Measurements from ENCODE around the gene NALCN. TPM values are rescaled to one million over a fixed set of nuclear protein-coding genes. Genes with fewer than 3 reads are reported as not detected.

Gene NALCN
- total RNA-seq, 1 donor from 2014 or later, result 1.1 TPM

DNA sequence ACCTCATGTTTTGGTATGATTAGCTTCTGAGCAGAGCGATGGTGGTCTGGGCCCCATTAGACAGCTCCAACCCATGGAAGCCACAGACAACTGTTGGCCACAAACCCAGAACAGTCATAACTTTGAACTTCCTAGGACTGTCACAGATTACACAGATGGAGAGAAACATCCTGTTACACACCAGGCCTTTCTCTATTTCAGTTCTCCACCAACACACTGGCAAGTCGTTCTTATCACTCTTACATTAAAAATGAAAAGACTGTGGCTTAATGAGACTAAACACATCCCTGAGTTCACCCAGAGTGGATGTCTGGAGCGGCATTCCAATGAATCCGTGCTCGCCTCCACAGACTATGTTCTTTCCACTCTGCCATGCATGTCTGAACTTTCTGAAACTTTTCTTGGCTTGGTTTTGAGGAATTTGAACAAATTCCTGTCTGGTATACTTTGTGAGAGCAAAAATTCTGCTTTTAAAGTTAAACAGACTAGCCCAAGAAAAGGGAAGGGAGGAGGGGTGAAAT is 109.1 kb downstream of the NALCN start:
- Mint-ChIP-seq H3K36me3 (ENCODE audit: low read depth, unreplicated experiment) (no peaks in the 10 kb centered on the region), H3K4me3 (ENCODE audit: unreplicated experiment) (peak overlapping the region; percentile 16), H3K27me3 (ENCODE audit: low read depth, unreplicated experiment) (no peaks in the 10 kb centered on the region), H3K4me1 (ENCODE audit: low read depth, unreplicated experiment) (peaks cover 34% of the 10 kb centered on the region), H3K27ac (ENCODE audit: unreplicated experiment) (peak overlapping the region; percentile 86), H3K9me3 (ENCODE audit: unreplicated experiment) (no peaks in the 10 kb centered on the region)
- Histone ChIP-seq H3K4me3 (ENCODE audit: insufficient read depth, low read depth, low read length) (no peak overlapping the region), H3K79me2 (ENCODE audit: insufficient read depth, low read length) (no peaks in the 10 kb centered on the region), H3K27ac (ENCODE audit: low read depth, low read length) (peak overlapping the region; percentile 72), H2AFZ (ENCODE audit: low read depth, low read length) (peak overlapping the region; percentile 21), H3K36me3 (ENCODE audit: insufficient read depth, low read length) (no peaks in the 10 kb centered on the region), H3K4me2 (ENCODE audit: low read length) (peak overlapping the region; percentile 18), H3K9me3 (ENCODE audit: insufficient read depth, low read depth, low read length) (no peaks in the 10 kb centered on the region), H3K9ac (ENCODE audit: low read length) (peak overlapping the region; percentile 3), H3K4me1 (ENCODE audit: insufficient read depth, low read length) (peaks cover 31% of the 10 kb centered on the region), H4K20me1 (ENCODE audit: insufficient read depth, low read length) (no peaks in the 10 kb centered on the region), H3K27me3 (ENCODE audit: insufficient read depth, low read length) (no peaks in the 10 kb centered on the region)
- no peak for TF ChIP-seq EZH2 (IDR thresholded peaks at IDR 0.05; ENCODE audit: insufficient read depth, low read length)
- TF ChIP-seq, protein P1, sequence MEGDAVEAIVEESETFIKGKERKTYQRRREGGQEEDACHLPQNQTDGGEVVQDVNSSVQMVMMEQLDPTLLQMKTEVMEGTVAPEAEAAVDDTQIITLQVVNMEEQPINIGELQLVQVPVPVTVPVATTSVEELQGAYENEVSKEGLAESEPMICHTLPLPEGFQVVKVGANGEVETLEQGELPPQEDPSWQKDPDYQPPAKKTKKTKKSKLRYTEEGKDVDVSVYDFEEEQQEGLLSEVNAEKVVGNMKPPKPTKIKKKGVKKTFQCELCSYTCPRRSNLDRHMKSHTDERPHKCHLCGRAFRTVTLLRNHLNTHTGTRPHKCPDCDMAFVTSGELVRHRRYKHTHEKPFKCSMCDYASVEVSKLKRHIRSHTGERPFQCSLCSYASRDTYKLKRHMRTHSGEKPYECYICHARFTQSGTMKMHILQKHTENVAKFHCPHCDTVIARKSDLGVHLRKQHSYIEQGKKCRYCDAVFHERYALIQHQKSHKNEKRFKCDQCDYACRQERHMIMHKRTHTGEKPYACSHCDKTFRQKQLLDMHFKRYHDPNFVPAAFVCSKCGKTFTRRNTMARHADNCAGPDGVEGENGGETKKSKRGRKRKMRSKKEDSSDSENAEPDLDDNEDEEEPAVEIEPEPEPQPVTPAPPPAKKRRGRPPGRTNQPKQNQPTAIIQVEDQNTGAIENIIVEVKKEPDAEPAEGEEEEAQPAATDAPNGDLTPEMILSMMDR (IDR thresholded peaks at IDR 0.05; ENCODE audit: insufficient read depth, low read depth, low read length), result no peak
- FAIRE-seq, result peak; percentile 89
- DNase-seq (ENCODE audit: low read depth), result peak; percentile 100

DNA sequence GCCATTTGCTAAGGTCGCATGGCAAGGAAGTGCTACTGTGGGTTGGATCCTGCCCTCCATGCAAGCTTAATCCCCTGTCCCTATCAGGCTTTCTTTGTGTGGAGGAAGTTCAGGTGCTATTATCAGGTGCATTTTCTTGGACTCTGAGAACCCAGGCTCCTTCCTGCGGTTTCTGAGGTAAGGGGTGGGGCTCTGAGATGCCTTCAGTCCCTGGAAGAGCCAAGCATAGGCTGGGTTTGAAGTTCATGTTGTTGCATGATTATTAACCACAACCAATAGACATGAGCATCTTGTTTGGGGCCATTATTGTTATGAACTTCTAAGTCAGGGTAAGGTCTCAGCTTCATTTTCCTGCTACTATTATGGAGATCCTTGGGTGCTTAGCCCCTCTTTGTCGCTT is 109.5 kb downstream of the NALCN start:
- Mint-ChIP-seq H3K27ac (ENCODE audit: unreplicated experiment) (peak overlapping the region; percentile 86), H3K4me1 (ENCODE audit: low read depth, unreplicated experiment) (peaks cover 34% of the 10 kb centered on the region), H3K36me3 (ENCODE audit: low read depth, unreplicated experiment) (no peaks in the 10 kb centered on the region), H3K9me3 (ENCODE audit: unreplicated experiment) (no peaks in the 10 kb centered on the region), H3K4me3 (ENCODE audit: unreplicated experiment) (peak overlapping the region; percentile 16), H3K27me3 (ENCODE audit: low read depth, unreplicated experiment) (no peaks in the 10 kb centered on the region)
- Histone ChIP-seq H3K4me2 (ENCODE audit: low read length) (peak overlapping the region; percentile 18), H3K9me3 (ENCODE audit: insufficient read depth, low read depth, low read length) (no peaks in the 10 kb centered on the region), H3K4me1 (ENCODE audit: insufficient read depth, low read length) (peaks cover 31% of the 10 kb centered on the region), H3K4me3 (ENCODE audit: insufficient read depth, low read depth, low read length) (no peak overlapping the region), H3K36me3 (ENCODE audit: insufficient read depth, low read length) (no peaks in the 10 kb centered on the region), H4K20me1 (ENCODE audit: insufficient read depth, low read length) (no peaks in the 10 kb centered on the region), H3K9ac (ENCODE audit: low read length) (peak overlapping the region; percentile 3), H3K79me2 (ENCODE audit: insufficient read depth, low read length) (no peaks in the 10 kb centered on the region), H3K27ac (ENCODE audit: low read depth, low read length) (peak overlapping the region; percentile 72), H2AFZ (ENCODE audit: low read depth, low read length) (no peak overlapping the region), H3K27me3 (ENCODE audit: insufficient read depth, low read length) (no peaks in the 10 kb centered on the region)
- FAIRE-seq, result no peak
- TF ChIP-seq EZH2 (IDR thresholded peaks at IDR 0.05; ENCODE audit: insufficient read depth, low read length), result no peak
- TF ChIP-seq, protein P1 (IDR thresholded peaks at IDR 0.05; ENCODE audit: insufficient read depth, low read depth, low read length), result no peak
- no peak for DNase-seq (ENCODE audit: low read depth)

DNA sequence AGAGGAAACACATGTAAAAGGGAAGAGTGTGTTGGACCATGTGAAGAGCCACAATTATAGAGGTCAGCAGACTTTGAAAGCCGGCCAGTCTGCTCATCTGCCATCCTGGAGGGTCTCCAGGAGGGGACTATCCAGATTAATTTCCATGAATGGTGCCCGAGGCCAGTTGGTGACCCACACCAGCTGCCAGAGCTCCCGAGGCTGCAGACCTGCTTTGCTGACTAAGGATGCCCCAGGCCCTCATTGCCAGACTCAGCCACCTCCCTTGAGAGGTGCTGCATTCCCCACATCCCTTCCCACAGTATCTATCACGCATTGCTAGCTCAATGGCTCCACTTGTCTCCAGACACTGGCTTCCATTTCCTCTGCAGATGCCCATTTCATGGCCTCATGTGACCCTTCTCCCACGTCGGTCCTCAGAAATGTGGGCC is 110.3 kb downstream of the NALCN start:
- H3K36me3 ChIP-seq (ENCODE audit: insufficient read depth, low read length), result no peaks in the 10 kb centered on the region
- H2AFZ ChIP-seq (ENCODE audit: low read depth, low read length), result no peak overlapping the region
- no peak overlapping the region for H3K9ac ChIP-seq (ENCODE audit: low read length)
- DNase-seq (ENCODE audit: low read depth) (no peak), FAIRE-seq (no peak)
- H3K4me3 ChIP-seq (ENCODE audit: insufficient read depth, low read depth, low read length), result no peak overlapping the region
- no peaks in the 10 kb centered on the region for H3K9me3 Mint-ChIP-seq (ENCODE audit: unreplicated experiment)
- peak overlapping the region; percentile 86 for H3K27ac Mint-ChIP-seq (ENCODE audit: unreplicated experiment)
- H3K27me3 Mint-ChIP-seq (ENCODE audit: low read depth, unreplicated experiment), result no peaks in the 10 kb centered on the region
- H3K4me1 ChIP-seq (ENCODE audit: insufficient read depth, low read length), result peaks cover 31% of the 10 kb centered on the region
- no peaks in the 10 kb centered on the region for H3K27me3 ChIP-seq (ENCODE audit: insufficient read depth, low read length)
- no peak for TF ChIP-seq EZH2 (IDR thresholded peaks at IDR 0.05; ENCODE audit: insufficient read depth, low read length)
- TF ChIP-seq, protein P1 (IDR thresholded peaks at IDR 0.05; ENCODE audit: insufficient read depth, low read depth, low read length), result no peak
- no peaks in the 10 kb centered on the region for H3K9me3 ChIP-seq (ENCODE audit: insufficient read depth, low read depth, low read length)
- no peak overlapping the region for H3K4me2 ChIP-seq (ENCODE audit: low read length)
- H3K36me3 Mint-ChIP-seq (ENCODE audit: low read depth, unreplicated experiment), result no peaks in the 10 kb centered on the region
- no peaks in the 10 kb centered on the region for H4K20me1 ChIP-seq (ENCODE audit: insufficient read depth, low read length)
- peak overlapping the region; percentile 72 for H3K27ac ChIP-seq (ENCODE audit: low read depth, low read length)
- H3K4me3 Mint-ChIP-seq (ENCODE audit: unreplicated experiment), result no peak overlapping the region
- H3K79me2 ChIP-seq (ENCODE audit: insufficient read depth, low read length), result no peaks in the 10 kb centered on the region
- peaks cover 34% of the 10 kb centered on the region for H3K4me1 Mint-ChIP-seq (ENCODE audit: low read depth, unreplicated experiment)

All from astrocyte (in vitro differentiated cells and primary cell).